ENCODE results near the gene NOL7.

DNA sequence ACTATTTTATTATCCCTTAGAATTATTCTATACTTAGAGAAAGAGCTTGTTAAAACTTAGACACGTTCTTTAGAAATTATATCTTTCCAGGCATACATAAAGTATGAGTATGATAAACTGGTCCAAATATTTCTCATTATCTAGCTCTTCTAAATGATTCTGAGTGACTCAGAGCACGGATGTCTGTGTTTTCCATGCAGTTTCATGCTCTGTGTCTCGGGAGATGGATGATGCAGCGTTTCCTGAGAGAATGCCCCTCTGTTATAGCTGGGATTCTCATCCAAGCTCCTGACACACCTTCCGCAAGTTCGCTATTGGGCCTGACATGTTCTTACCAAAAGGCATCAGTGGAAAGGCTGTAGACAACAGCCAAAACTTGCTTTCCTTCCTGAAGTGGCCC lies 21.4 kb upstream of the NOL7 start:
- TF ChIP-seq, protein P1, sequence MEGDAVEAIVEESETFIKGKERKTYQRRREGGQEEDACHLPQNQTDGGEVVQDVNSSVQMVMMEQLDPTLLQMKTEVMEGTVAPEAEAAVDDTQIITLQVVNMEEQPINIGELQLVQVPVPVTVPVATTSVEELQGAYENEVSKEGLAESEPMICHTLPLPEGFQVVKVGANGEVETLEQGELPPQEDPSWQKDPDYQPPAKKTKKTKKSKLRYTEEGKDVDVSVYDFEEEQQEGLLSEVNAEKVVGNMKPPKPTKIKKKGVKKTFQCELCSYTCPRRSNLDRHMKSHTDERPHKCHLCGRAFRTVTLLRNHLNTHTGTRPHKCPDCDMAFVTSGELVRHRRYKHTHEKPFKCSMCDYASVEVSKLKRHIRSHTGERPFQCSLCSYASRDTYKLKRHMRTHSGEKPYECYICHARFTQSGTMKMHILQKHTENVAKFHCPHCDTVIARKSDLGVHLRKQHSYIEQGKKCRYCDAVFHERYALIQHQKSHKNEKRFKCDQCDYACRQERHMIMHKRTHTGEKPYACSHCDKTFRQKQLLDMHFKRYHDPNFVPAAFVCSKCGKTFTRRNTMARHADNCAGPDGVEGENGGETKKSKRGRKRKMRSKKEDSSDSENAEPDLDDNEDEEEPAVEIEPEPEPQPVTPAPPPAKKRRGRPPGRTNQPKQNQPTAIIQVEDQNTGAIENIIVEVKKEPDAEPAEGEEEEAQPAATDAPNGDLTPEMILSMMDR (IDR thresholded peaks at IDR 0.05): no peak
- no peak for TF ChIP-seq EZH2 (IDR thresholded peaks at IDR 0.05; ENCODE audit: borderline replicate concordance, insufficient read depth, low read depth, low read length, poor library complexity, severe bottlenecking)

Data from B cell (primary cell).